PFSK-1 (cell line): ENCODE data around the gene NAT16.

Experiments used
- FOXP2 ChIP-seq: optimal IDR thresholded peaks from 2 replicates; pipeline ENCODE3; 2011; ENCODE audit warnings: borderline replicate concordance, control low read depth, inconsistent platforms; ENCODE audit not compliant: insufficient read depth; ENCODE audit errors: extremely low read length, extremely low read depth
- POLR2AphosphoS5 ChIP-seq: IDR thresholded peaks from 2 replicates; pipeline ENCODE4 v1.6.1; 2012; ENCODE audit warnings: low read depth, mild to moderate bottlenecking, control low read depth, low read length, moderate library complexity
- SIN3A ChIP-seq: IDR thresholded peaks from 2 replicates; pipeline ENCODE4 v1.6.1; 2012; ENCODE audit warnings: mild to moderate bottlenecking, low read length, moderate library complexity, borderline replicate concordance; ENCODE audit not compliant: insufficient read depth
- TAF1 ChIP-seq: IDR thresholded peaks from 2 replicates; pipeline ENCODE4 v1.6.1; 2012; ENCODE audit warnings: low read length, control low read depth, borderline replicate concordance; ENCODE audit not compliant: insufficient read depth
- TF ChIP-seq, protein P1 (sequence below), 2 experiments: IDR thresholded peaks; 2 replicates each; pipeline versions ENCODE4 v1.6.1 to v1.8.0; 2011 to 2012; ENCODE audit warnings: low read depth in 2 of 2, low read length in 2 of 2, control low read depth in 1 of 2, inconsistent platforms in 1 of 2, mild to moderate bottlenecking in 1 of 2, moderate library complexity in 1 of 2; ENCODE audit not compliant: insufficient read depth in 1 of 2

The NAT16 gene

DNA sequence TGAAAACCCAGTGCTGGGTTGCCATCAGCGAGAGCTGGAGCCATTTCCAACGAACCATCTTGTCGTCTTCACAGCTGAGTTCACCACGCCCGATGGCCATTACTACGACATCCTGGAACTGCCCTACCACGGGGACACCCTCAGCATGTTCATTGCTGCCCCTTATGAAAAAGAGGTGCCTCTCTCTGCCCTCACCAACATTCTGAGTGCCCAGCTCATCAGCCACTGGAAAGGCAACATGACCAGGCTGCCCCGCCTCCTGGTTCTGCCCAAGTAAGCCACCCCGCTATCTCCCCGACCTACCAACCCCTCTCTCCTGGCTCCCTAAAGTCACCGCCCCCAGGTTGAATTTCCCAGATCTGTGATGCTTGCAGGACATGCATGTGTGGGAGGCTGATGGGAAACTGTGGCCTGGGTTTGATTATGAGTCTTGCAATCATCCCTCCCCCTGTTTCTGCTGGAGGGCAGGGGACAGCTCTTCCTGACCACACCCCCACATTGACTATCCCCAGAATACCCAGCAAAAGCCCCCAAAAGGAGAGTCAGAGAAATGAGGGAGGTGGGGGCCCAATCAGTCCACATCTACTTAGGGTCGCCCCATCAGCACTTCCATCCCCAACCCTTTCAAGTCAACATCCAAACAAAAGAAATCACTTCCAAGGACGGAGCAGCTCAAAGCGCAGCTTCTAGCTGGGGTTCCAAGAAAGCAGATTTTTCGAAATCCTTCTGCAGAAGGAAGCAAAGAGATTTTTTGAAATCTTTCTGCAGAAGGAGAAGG is 46.3 kb downstream of the NAT16 start:
- TF ChIP-seq, protein P1, sequence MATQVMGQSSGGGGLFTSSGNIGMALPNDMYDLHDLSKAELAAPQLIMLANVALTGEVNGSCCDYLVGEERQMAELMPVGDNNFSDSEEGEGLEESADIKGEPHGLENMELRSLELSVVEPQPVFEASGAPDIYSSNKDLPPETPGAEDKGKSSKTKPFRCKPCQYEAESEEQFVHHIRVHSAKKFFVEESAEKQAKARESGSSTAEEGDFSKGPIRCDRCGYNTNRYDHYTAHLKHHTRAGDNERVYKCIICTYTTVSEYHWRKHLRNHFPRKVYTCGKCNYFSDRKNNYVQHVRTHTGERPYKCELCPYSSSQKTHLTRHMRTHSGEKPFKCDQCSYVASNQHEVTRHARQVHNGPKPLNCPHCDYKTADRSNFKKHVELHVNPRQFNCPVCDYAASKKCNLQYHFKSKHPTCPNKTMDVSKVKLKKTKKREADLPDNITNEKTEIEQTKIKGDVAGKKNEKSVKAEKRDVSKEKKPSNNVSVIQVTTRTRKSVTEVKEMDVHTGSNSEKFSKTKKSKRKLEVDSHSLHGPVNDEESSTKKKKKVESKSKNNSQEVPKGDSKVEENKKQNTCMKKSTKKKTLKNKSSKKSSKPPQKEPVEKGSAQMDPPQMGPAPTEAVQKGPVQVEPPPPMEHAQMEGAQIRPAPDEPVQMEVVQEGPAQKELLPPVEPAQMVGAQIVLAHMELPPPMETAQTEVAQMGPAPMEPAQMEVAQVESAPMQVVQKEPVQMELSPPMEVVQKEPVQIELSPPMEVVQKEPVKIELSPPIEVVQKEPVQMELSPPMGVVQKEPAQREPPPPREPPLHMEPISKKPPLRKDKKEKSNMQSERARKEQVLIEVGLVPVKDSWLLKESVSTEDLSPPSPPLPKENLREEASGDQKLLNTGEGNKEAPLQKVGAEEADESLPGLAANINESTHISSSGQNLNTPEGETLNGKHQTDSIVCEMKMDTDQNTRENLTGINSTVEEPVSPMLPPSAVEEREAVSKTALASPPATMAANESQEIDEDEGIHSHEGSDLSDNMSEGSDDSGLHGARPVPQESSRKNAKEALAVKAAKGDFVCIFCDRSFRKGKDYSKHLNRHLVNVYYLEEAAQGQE (IDR thresholded peaks at IDR 0.05; ENCODE audit: insufficient read depth in 1 of 2, low read depth in 2 of 2, low read length in 2 of 2): no peak
- TF ChIP-seq TAF1 (no peak), POLR2AphosphoS5 (no peak), FOXP2 (no peak)

DNA sequence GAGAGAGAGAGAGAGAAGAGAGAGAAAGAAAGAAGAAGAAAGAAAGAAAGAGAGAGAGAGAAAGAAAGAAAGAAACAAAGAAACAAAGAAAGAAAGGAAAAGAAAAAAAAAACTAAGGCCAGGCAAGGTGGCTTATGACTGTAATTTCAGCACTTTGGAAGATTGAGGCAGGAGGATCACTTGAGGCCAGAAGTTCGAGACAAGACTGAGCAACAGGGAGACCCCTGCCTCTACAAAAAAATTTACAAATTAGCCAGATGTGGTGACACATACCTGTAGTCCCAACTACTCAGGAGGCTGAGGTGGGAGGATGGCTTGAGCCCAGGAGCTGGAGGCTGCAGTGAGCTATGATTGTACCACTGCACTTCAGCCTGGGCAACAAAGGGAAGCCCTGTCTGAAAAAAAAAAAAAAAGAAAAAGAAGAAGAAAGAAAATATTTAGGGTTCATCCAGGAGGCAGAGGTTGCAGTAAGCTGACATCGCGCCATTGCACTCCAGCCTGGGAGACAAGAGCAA is 50.4 kb downstream of the NAT16 start:
- TF ChIP-seq SIN3A (no peak), FOXP2 (no peak)

DNA sequence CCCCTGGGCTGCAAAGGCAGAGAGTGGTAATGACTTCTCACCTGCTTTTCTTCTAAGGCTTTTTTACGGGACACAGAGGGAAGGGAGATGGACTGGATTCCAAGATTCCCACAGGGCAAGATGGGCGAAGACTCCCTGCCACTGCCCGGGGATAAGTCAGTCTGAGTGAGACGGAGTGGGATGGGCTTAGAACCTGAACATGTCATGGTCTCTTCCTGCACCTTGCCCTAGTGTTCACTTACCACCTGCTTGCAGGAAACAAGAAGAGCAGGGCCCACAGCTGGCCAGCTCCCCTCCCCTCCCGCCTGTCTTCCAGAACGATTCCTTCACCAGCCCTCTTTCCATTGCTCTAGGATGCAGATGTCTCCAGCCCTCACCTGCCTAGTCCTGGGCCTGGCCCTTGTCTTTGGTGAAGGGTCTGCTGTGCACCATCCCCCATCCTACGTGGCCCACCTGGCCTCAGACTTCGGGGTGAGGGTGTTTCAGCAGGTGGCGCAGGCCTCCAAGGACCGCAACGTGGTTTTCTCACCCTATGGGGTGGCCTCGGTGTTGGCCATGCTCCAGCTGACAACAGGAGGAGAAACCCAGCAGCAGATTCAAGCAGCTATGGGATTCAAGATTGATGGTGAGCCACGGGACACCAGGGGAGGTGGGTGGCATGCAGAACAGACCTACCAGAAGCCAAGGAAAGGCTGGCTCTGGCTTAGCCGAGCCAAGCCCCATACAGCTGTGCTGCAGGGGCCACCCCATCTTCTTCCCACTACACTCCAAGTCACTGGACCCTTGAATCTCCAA is 51.9 kb downstream of the NAT16 start:
- no peak for TF ChIP-seq SIN3A
- TF ChIP-seq FOXP2: no peak
- TF ChIP-seq, protein P1 (IDR thresholded peaks at IDR 0.05; ENCODE audit: insufficient read depth in 1 of 2, low read depth in 2 of 2, low read length in 2 of 2): no peak
- no peak for TF ChIP-seq TAF1
- TF ChIP-seq POLR2AphosphoS5: no peak

DNA sequence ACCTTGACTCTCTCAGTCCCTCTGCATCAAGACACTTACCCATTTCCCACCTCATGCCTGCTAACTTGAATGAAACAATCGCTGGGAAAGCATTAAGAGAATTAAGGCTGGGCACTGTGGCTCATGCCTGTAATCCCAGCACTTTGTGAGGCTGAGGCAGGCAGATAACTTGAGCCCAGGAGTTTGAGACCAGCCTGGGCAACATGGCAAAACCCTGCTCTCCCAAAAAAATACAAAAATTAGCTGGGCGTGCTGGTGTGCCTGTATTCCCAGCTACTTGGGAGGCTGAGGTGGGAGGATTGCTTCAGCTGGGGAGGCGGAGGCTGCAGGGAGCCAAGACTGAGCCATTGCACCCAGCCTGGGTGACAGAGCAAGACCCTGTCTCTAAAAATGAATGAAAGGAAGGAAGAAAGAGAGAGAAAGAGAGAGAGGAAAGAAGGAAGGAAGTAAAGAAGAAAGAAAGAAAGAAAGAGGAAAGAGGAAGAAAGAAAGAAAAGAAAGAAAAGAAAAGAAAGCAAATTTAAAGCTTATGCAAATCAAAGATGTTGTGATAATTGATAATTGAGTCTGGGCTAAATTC is 52.5 kb downstream of the NAT16 start:
- no peak for TF ChIP-seq FOXP2
- no peak for TF ChIP-seq SIN3A
- no peak for TF ChIP-seq POLR2AphosphoS5
- TF ChIP-seq, protein P1 (IDR thresholded peaks at IDR 0.05; ENCODE audit: insufficient read depth in 1 of 2, low read depth in 2 of 2, low read length in 2 of 2): no peak
- no peak for TF ChIP-seq TAF1

DNA sequence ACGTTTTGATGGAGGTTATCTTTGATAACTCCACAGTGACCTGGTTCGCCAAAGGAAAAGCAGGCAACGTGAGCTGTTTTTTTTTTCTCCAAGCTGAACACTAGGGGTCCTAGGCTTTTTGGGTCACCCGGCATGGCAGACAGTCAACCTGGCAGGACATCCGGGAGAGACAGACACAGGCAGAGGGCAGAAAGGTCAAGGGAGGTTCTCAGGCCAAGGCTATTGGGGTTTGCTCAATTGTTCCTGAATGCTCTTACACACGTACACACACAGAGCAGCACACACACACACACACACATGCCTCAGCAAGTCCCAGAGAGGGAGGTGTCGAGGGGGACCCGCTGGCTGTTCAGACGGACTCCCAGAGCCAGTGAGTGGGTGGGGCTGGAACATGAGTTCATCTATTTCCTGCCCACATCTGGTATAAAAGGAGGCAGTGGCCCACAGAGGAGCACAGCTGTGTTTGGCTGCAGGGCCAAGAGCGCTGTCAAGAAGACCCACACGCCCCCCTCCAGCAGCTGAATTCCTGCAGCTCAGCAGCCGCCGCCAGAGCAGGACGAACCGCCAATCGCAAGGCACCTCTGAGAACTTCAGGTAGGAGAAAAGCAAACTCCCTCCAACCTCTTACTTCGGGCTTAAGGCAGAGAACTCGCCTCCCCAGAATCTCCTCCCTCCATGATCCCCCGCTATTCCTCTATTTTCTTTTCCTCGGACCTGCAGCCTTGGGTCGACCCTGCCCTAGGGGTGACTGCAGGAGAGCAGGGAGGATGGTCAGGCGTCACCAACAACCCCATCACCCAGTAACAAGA is 53.2 kb downstream of the NAT16 start, which contains the start of gene SERPINE1:
SERPINE1 (plus strand) TSS at position 454 of the 809 bp plus-strand sequence. CDS start 1,290 bp downstream, outside the sequence.
- TF ChIP-seq SIN3A (peak; percentile 57; the same call in 1 of the 2 replicates), TAF1 (no peak), POLR2AphosphoS5 (peak; percentile 73), FOXP2 (peak; percentile 95)
- TF ChIP-seq, protein P1 (IDR thresholded peaks at IDR 0.05; ENCODE audit: insufficient read depth in 1 of 2, low read depth in 2 of 2, low read length in 2 of 2): no peak
